Measurements from ENCODE around the gene ABCD1. TPM values are rescaled to one million over a fixed set of nuclear protein-coding genes. Genes with fewer than 3 reads are reported as not detected.
A peak's percentile ranks its signal among the peaks of the same experiment; 100 is the strongest.

Gene ABCD1
- total and polyA plus RNA-seq, 10 of the 15 experiments (the other 5 are each of a cell fraction or from before 2014, with no cell fraction given), result 0.13 to 6.5 (median 1.4) TPM

GRCh38 chrX:153735274-153735673 is 10.6 kb downstream of the ABCD1 start:
- SMC1A ChIA-PET (ENCODE audit: uncharacterized antibody, unreplicated experiment), result no interaction called here
- H3K27me3 ChIP-seq (replicated peaks in 1 of 2; ENCODE audit: control insufficient read depth in 2 of 2, insufficient read depth in 2 of 2, low read length in 1 of 2), result no peaks in the 10 kb centered on the region
- no peak overlapping the region for H3K4me2 ChIP-seq (ENCODE audit: control insufficient read depth, insufficient read depth)
- RAD21 ChIA-PET (ENCODE audit: unreplicated experiment), result interaction anchor here (1.0 kb wide), 1 partner anchor 8 kb away, joined by 3 read pairs; no protein-coding TSS in a partner anchor
- H4K20me1 ChIP-seq (ENCODE audit: control insufficient read depth, insufficient read depth), result no peaks in the 10 kb centered on the region
- FAIRE-seq (peak; percentile 56), DNase-seq (ENCODE audit: low read depth, low spot score) (no peak), ATAC-seq (peak; percentile 91)
- H3K9me3 ChIP-seq (replicated peaks; ENCODE audit: control insufficient read depth, insufficient read depth, low read length), result peaks cover 2% of the 10 kb centered on the region; the same call in 1 of the 3 replicates
- H3K9ac ChIP-seq (ENCODE audit: control insufficient read depth, insufficient read depth, low read length), result no peak overlapping the region
- CTCF ChIA-PET, result interaction anchor here (0.7 kb wide), 1 partner anchor 54 kb away, joined by 3 read pairs; no protein-coding TSS in a partner anchor
- no peaks in the 10 kb centered on the region for H3K4me1 ChIP-seq (ENCODE audit: control insufficient read depth, insufficient read depth, low read length)
- no peaks in the 10 kb centered on the region for H3K36me3 ChIP-seq (ENCODE audit: control insufficient read depth in 2 of 2, insufficient read depth in 2 of 2, low read length in 1 of 2)
- no peak overlapping the region for H3K27ac ChIP-seq (ENCODE audit: control insufficient read depth, insufficient read depth)
- WGBS (ENCODE audit: insufficient coverage, insufficient replicate concordance, low lambda C conversion rate, missing lambda C conversion rate), result 19% methylated on average over 9 of the region's 9 CpGs
- TF ChIP-seq MEF2A (IDR thresholded peaks at IDR 0.05; ENCODE audit: insufficient read depth, low read depth, low read length) (no peak), MEF2B (IDR thresholded peaks at IDR 0.05; ENCODE audit: partially characterized antibody, poor library complexity, severe bottlenecking) (peak; percentile 22), MYB (IDR thresholded peaks at IDR 0.05; ENCODE audit: borderline replicate concordance, low read depth, low read length) (no peak), POU2F2 (IDR thresholded peaks at IDR 0.05; ENCODE audit: borderline replicate concordance, low read depth, low read length) (peak; percentile 85; the same call in 2 of the 3 replicates), RFX5 (IDR thresholded peaks at IDR 0.05; ENCODE audit: low read depth, low read length) (0 out of 2 replicates have a peak, but pooled peaks have one; percentile 42), DPF2 (IDR thresholded peaks at IDR 0.05) (no peak), FOXK2 (IDR thresholded peaks at IDR 0.05) (no peak), FOS (IDR thresholded peaks at IDR 0.05; ENCODE audit: borderline replicate concordance, extremely low read depth, insufficient read length) (no peak), CTCF (IDR thresholded peaks at IDR 0.05 in 2 of 3, conservative IDR thresholded peaks at IDR 0.05 in 1 of 3; ENCODE audit: control insufficient read depth in 2 of 3, extremely low read depth in 1 of 3, insufficient read depth in 1 of 3, low read depth in 3 of 3, low read length in 3 of 3) (peak in 1 of 3 experiments; percentile 18; a peak in 1 of 6 replicates), LARP7 (IDR thresholded peaks at IDR 0.05) (no peak)
- in situ Hi-C loops (cut with MboI), result loop anchor here (10.0 kb wide), 2 partner anchors 50 to 60 kb away; partner anchors contain the start of genes PNCK and SRPK3
- intact Hi-C loops (cut with micrococcal nuclease; ENCODE audit: unreplicated experiment), result no loop called here
- no peak overlapping the region for H3K4me3 ChIP-seq
- no peaks in the 10 kb centered on the region for H3K79me2 ChIP-seq (ENCODE audit: control insufficient read depth, insufficient read depth, low read length)
- POLR2A ChIA-PET, result interaction anchor here (0.9 kb wide), 1 partner anchor 9 kb away, joined by 3 read pairs; no protein-coding TSS in a partner anchor
- no peak overlapping the region for H2AFZ ChIP-seq (ENCODE audit: control insufficient read depth, low read depth, low read length)
- BruUV-seq (replicated peaks), result no TSS peak
